ENCODE measurements around the gene IGSF21. TPM values are rescaled to one million over a fixed set of nuclear protein-coding genes. Genes with fewer than 3 reads are reported as not detected.

The IGSF21 gene
- total RNA-seq, 3 donors from 2014 or later (not counting 1 experiment from before 2014, with no cell fraction given): not detected

DNA sequence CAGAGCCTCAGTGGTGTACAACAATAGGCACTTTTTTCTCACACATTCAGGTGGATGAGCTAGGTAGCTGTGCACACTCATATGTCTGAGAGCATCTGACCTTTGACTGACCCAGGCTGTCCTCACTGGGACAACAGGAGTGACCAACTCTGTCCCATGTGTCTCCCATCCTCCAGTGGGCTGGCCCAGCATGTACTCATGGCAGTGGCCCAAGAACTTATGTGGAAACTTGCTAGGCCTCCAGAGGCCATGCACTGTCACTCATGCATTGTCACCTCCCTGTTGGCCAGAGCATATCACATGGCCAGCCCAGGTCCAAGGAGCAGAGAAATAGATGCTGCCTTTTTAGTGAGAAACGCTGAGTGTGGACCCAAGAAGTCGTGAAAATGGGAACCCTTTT lies 158.8 kb downstream of the IGSF21 start:
- Histone ChIP-seq H3K4me1 (ENCODE audit: control insufficient read depth, insufficient read depth, low read length) (no peaks in the 10 kb centered on the region), H3K9me3 (ENCODE audit: control insufficient read depth, insufficient read depth, low read length) (no peaks in the 10 kb centered on the region), H3K27me3 (ENCODE audit: control insufficient read depth, insufficient read depth, low read length) (no peaks in the 10 kb centered on the region), H3K27ac (ENCODE audit: low read length) (no peak overlapping the region), H3K36me3 (ENCODE audit: control insufficient read depth, insufficient read depth, low read length) (no peaks in the 10 kb centered on the region), H3K4me3 (ENCODE audit: low read length) (no peak overlapping the region)
- Mint-ChIP-seq H3K4me3 (no peak overlapping the region), H3K9me3 (no peaks in the 10 kb centered on the region), H3K27me3 (ENCODE audit: low read depth in 2 of 2) (peaks cover 5 to 9% of the 10 kb centered on the region in 2 donors), H3K4me1 (no peaks in the 10 kb centered on the region), H3K36me3 (no peaks in the 10 kb centered on the region), H3K27ac (no peak overlapping the region)
- intact Hi-C loops (cut with micrococcal nuclease): no loop called here
- DNase-seq (no peak), ATAC-seq (no peak)
- TF ChIP-seq, protein P1, sequence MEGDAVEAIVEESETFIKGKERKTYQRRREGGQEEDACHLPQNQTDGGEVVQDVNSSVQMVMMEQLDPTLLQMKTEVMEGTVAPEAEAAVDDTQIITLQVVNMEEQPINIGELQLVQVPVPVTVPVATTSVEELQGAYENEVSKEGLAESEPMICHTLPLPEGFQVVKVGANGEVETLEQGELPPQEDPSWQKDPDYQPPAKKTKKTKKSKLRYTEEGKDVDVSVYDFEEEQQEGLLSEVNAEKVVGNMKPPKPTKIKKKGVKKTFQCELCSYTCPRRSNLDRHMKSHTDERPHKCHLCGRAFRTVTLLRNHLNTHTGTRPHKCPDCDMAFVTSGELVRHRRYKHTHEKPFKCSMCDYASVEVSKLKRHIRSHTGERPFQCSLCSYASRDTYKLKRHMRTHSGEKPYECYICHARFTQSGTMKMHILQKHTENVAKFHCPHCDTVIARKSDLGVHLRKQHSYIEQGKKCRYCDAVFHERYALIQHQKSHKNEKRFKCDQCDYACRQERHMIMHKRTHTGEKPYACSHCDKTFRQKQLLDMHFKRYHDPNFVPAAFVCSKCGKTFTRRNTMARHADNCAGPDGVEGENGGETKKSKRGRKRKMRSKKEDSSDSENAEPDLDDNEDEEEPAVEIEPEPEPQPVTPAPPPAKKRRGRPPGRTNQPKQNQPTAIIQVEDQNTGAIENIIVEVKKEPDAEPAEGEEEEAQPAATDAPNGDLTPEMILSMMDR (IDR thresholded peaks at IDR 0.05): no peak
- WGBS (ENCODE audit: insufficient coverage): 72% methylated on average over 2 of the region's 2 CpGs

DNA sequence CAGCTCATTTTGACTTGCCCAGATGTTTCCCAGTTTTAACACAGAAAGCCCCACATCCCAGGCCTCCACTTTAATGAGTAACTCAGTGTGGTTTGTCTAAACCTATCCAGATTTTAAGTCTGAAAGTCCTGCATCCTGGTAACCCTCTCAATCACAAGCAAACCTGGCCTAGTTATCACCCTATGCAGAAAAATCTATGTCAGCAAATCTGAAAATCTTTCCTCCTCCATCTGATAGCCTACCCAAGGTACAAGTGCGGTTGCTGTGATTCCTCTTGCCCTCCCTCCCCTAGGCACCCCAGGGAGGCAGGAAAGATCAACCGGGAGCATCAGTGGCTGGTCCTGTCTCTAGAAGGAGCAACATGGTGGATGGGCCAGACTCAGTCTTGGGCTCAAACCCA lies 163.7 kb downstream of the IGSF21 start:
- H3K27ac ChIP-seq (ENCODE audit: low read length): no peak overlapping the region
- no peak overlapping the region for H3K4me3 Mint-ChIP-seq
- no peaks in the 10 kb centered on the region for H3K9me3 ChIP-seq (ENCODE audit: control insufficient read depth, insufficient read depth, low read length)
- no peak for DNase-seq
- H3K36me3 ChIP-seq (ENCODE audit: control insufficient read depth, insufficient read depth, low read length): no peaks in the 10 kb centered on the region
- WGBS (ENCODE audit: insufficient coverage): 100% methylated on average over 2 of the region's 2 CpGs
- no peaks in the 10 kb centered on the region for H3K9me3 Mint-ChIP-seq
- no peak overlapping the region for H3K4me3 ChIP-seq (ENCODE audit: low read length)
- no peak for ATAC-seq
- H3K4me1 Mint-ChIP-seq: no peaks in the 10 kb centered on the region
- TF ChIP-seq, protein P1 (IDR thresholded peaks at IDR 0.05): no peak
- peaks cover 6 to 7% of the 10 kb centered on the region in 2 donors for H3K27me3 Mint-ChIP-seq (ENCODE audit: low read depth in 2 of 2)
- no peaks in the 10 kb centered on the region for H3K4me1 ChIP-seq (ENCODE audit: control insufficient read depth, insufficient read depth, low read length)
- intact Hi-C loops (cut with micrococcal nuclease): no loop called here
- H3K36me3 Mint-ChIP-seq: no peaks in the 10 kb centered on the region
- no peaks in the 10 kb centered on the region for H3K27me3 ChIP-seq (ENCODE audit: control insufficient read depth, insufficient read depth, low read length)
- no peak overlapping the region for H3K27ac Mint-ChIP-seq

DNA sequence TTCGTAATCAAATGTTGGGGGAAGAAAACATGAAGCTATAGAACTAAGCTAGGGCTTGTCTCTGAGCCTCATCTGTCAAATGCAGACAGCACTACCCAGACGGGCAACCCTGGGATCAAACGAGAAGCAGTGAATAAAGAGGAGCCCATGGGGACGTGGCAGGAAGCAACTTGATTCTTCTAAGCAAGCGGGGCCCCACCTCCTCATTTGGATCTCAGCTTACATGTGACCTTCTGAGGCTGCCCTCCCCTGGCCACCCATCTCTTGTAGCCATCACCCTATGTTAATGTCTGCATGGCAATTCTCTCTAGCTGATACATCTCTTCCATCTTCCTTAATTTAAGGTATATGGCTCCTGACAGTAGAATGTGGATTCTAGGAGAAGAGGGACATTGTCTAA lies 171.3 kb downstream of the IGSF21 start:
- no peaks in the 10 kb centered on the region for H3K4me1 ChIP-seq (ENCODE audit: control insufficient read depth, insufficient read depth, low read length)
- Mint-ChIP-seq H3K27me3 (ENCODE audit: low read depth in 2 of 2) (peaks cover 10 to 24% of the 10 kb centered on the region in 2 donors), H3K9me3 (no peaks in the 10 kb centered on the region), H3K36me3 (no peaks in the 10 kb centered on the region), H3K4me1 (no peaks in the 10 kb centered on the region), H3K27ac (no peak overlapping the region), H3K4me3 (no peak overlapping the region)
- no peaks in the 10 kb centered on the region for H3K36me3 ChIP-seq (ENCODE audit: control insufficient read depth, insufficient read depth, low read length)
- no peaks in the 10 kb centered on the region for H3K9me3 ChIP-seq (ENCODE audit: control insufficient read depth, insufficient read depth, low read length)
- ATAC-seq: no peak
- DNase-seq: no peak
- H3K4me3 ChIP-seq (ENCODE audit: low read length): no peak overlapping the region
- WGBS (ENCODE audit: insufficient coverage): 26% methylated on average over 5 of the region's 5 CpGs
- no peak overlapping the region for H3K27ac ChIP-seq (ENCODE audit: low read length)
- intact Hi-C loops (cut with micrococcal nuclease): no loop called here
- H3K27me3 ChIP-seq (ENCODE audit: control insufficient read depth, insufficient read depth, low read length): no peaks in the 10 kb centered on the region
- TF ChIP-seq, protein P1 (IDR thresholded peaks at IDR 0.05): no peak

DNA sequence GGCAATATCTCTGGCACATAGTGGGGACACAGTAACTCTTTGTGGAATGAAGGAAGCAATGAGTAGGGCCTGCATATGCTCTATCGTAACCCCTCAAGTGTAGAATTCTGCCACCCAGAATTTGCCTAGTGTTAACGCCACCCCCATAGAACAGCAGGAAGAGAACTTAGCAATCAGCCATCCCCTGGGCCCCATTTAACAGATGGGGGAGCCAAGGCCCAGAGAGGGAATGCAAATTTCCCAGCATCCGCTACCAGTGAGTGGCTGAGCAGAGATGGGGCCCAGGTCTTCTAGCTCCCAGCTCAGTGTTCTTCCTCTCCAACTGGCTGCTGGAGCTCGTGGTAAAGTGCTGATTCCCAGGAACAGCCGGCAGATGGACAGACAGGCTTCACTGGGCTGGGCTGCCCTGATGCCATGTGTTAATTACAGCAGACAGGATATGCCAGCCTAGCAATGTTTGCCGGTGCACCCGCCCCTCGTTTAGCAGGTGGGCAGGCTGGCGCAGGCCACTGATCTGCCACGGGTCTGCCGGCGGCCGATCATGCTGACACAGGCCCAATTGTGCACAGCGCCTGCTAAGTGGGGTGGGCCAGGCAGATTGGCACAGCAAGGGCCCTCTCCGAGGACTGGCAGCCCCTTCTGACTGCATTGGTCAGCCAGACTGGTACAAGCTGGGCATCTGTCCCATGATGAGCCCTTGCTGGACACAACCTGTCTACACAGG lies 171.9 kb downstream of the IGSF21 start:
- no peak for DNase-seq
- Histone ChIP-seq H3K4me3 (ENCODE audit: low read length) (no peak overlapping the region), H3K9me3 (ENCODE audit: control insufficient read depth, insufficient read depth, low read length) (no peaks in the 10 kb centered on the region), H3K36me3 (ENCODE audit: control insufficient read depth, insufficient read depth, low read length) (no peaks in the 10 kb centered on the region), H3K4me1 (ENCODE audit: control insufficient read depth, insufficient read depth, low read length) (no peaks in the 10 kb centered on the region), H3K27me3 (ENCODE audit: control insufficient read depth, insufficient read depth, low read length) (no peaks in the 10 kb centered on the region), H3K27ac (ENCODE audit: low read length) (no peak overlapping the region)
- no peak for ATAC-seq
- Mint-ChIP-seq H3K4me3 (no peak overlapping the region), H3K36me3 (no peaks in the 10 kb centered on the region), H3K9me3 (no peaks in the 10 kb centered on the region), H3K4me1 (no peaks in the 10 kb centered on the region), H3K27ac (no peak overlapping the region), H3K27me3 (ENCODE audit: low read depth in 2 of 2) (peaks cover 10 to 24% of the 10 kb centered on the region in 2 donors)
- intact Hi-C loops (cut with micrococcal nuclease): no loop called here
- TF ChIP-seq, protein P1 (IDR thresholded peaks at IDR 0.05): no peak
- 88% methylated on average over 15 of the region's 15 CpGs for WGBS (ENCODE audit: insufficient coverage)
